ENCODE data around the gene DNM1L.

GRCh38 chr12:32692358-32692757 is 13.3 kb downstream of the DNM1L start:
- TF ChIP-seq, protein P1, sequence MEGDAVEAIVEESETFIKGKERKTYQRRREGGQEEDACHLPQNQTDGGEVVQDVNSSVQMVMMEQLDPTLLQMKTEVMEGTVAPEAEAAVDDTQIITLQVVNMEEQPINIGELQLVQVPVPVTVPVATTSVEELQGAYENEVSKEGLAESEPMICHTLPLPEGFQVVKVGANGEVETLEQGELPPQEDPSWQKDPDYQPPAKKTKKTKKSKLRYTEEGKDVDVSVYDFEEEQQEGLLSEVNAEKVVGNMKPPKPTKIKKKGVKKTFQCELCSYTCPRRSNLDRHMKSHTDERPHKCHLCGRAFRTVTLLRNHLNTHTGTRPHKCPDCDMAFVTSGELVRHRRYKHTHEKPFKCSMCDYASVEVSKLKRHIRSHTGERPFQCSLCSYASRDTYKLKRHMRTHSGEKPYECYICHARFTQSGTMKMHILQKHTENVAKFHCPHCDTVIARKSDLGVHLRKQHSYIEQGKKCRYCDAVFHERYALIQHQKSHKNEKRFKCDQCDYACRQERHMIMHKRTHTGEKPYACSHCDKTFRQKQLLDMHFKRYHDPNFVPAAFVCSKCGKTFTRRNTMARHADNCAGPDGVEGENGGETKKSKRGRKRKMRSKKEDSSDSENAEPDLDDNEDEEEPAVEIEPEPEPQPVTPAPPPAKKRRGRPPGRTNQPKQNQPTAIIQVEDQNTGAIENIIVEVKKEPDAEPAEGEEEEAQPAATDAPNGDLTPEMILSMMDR (IDR thresholded peaks at IDR 0.05) = no peak
- TF ChIP-seq POLR2A (IDR thresholded peaks at IDR 0.05) (no peak), POLR2AphosphoS5 (IDR thresholded peaks at IDR 0.05) (no peak), EP300 (IDR thresholded peaks at IDR 0.05) (no peak)
